T-helper 1 cell treated with Interleukin-12 subunit alpha and Interleukin-12 subunit beta and Interleukin-4 antibody, amounts not matched to agents 30 μg/mL and 1 μg/mL, for 36 hours (primary cell): ENCODE data around the gene SERINC5.
"Not testable (repeated sequence)": the region's sequence is repeated elsewhere in the genome, so short reads cannot be mapped to it uniquely, and the experiment has no call there.

Experiments
- H3K27ac Mint-ChIP-seq: one replicate; pipeline ENCODE4 v1.8.0; 2021; ENCODE audit warnings: mild to moderate bottlenecking, mixed read lengths
- H3K27me3 Mint-ChIP-seq: one replicate; pipeline ENCODE4 v1.8.0; 2021; ENCODE audit warnings: low read depth, mixed read lengths
- H3K36me3 Mint-ChIP-seq: one replicate; pipeline ENCODE4 v1.8.0; 2021; ENCODE audit warnings: low read depth, mixed read lengths
- H3K4me1 Mint-ChIP-seq: one replicate; pipeline ENCODE4 v1.8.0; 2021; ENCODE audit warnings: low read depth, mixed read lengths
- H3K4me3 Mint-ChIP-seq: one replicate; pipeline ENCODE4 v1.8.0; 2021; ENCODE audit warnings: mild to moderate bottlenecking, moderate library complexity, mixed read lengths
- H3K9me3 Mint-ChIP-seq: one replicate; pipeline ENCODE4 v1.8.0; 2021; ENCODE audit warnings: mixed read lengths

The SERINC5 gene

GRCh38 chr5:80208381-80208780 lies 47.5 kb downstream of the SERINC5 start:
- H3K36me3 Mint-ChIP-seq: peaks cover 23% of the 10 kb centered on the region
- H3K4me1 Mint-ChIP-seq: peaks cover 46% of the 10 kb centered on the region
- H3K4me3 Mint-ChIP-seq: no peak overlapping the region
- no peaks in the 10 kb centered on the region for H3K9me3 Mint-ChIP-seq
- no peak overlapping the region for H3K27ac Mint-ChIP-seq
- no peaks in the 10 kb centered on the region for H3K27me3 Mint-ChIP-seq

- no peaks in the 10 kb centered on the region for H3K27me3 Mint-ChIP-seq
- no peak overlapping the region for H3K4me3 Mint-ChIP-seq
- H3K4me1 Mint-ChIP-seq: peaks cover 44% of the 10 kb centered on the region
- no peaks in the 10 kb centered on the region for H3K9me3 Mint-ChIP-seq
- H3K36me3 Mint-ChIP-seq: peaks cover 23% of the 10 kb centered on the region
- H3K27ac Mint-ChIP-seq: no peak overlapping the region
Observed at GRCh38 chr5:80207832-80208231, 48.0 kb downstream of the SERINC5 start.

GRCh38 chr5:80206282-80206681 lies 49.6 kb downstream of the SERINC5 start:
- Mint-ChIP-seq H3K27me3 (no peaks in the 10 kb centered on the region), H3K36me3 (peaks cover 35% of the 10 kb centered on the region), H3K4me1 (peaks cover 34% of the 10 kb centered on the region), H3K4me3 (no peak overlapping the region), H3K27ac (peak overlapping the region; percentile 21), H3K9me3 (no peaks in the 10 kb centered on the region)

GRCh38 chr5:80205846-80206245 lies 50.0 kb downstream of the SERINC5 start:
- Mint-ChIP-seq H3K36me3 (peaks cover 33% of the 10 kb centered on the region), H3K27me3 (no peaks in the 10 kb centered on the region), H3K27ac (no peak overlapping the region), H3K4me1 (peaks cover 31% of the 10 kb centered on the region), H3K4me3 (no peak overlapping the region), H3K9me3 (no peaks in the 10 kb centered on the region)

- Mint-ChIP-seq H3K9me3 (no peaks in the 10 kb centered on the region), H3K4me1 (peaks cover 23% of the 10 kb centered on the region), H3K27ac (no peak overlapping the region), H3K36me3 (peaks cover 27% of the 10 kb centered on the region), H3K27me3 (no peaks in the 10 kb centered on the region), H3K4me3 (no peak overlapping the region)
Observed at GRCh38 chr5:80204808-80205614, 50.8 kb downstream of the SERINC5 start.

- H3K4me3 Mint-ChIP-seq, H3K27me3 Mint-ChIP-seq: not testable (repeated sequence)
- peaks cover 30% of the 10 kb centered on the region for H3K4me1 Mint-ChIP-seq
Observed at GRCh38 chr5:80201763-80202162, 54.1 kb downstream of the SERINC5 start.

GRCh38 chr5:80198920-80199319 lies 56.9 kb downstream of the SERINC5 start:
- Mint-ChIP-seq H3K4me3 (no peak overlapping the region), H3K27me3 (no peaks in the 10 kb centered on the region), H3K36me3 (peaks cover 40% of the 10 kb centered on the region), H3K4me1 (peaks cover 27% of the 10 kb centered on the region), H3K9me3 (no peaks in the 10 kb centered on the region), H3K27ac (peak overlapping the region; percentile 22)

More at GRCh38 chr5:80201763-80202162, 54.1 kb downstream of the SERINC5 start:
- H3K27ac Mint-ChIP-seq, H3K9me3 Mint-ChIP-seq: not testable (repeated sequence)
- H3K36me3 Mint-ChIP-seq: peaks cover 40% of the 10 kb centered on the region

- Mint-ChIP-seq H3K36me3 (peaks cover 40% of the 10 kb centered on the region), H3K27me3 (no peaks in the 10 kb centered on the region), H3K4me1 (peaks cover 32% of the 10 kb centered on the region), H3K27ac (no peak overlapping the region), H3K4me3 (no peak overlapping the region), H3K9me3 (no peaks in the 10 kb centered on the region)
Observed at GRCh38 chr5:80198399-80198798, 57.4 kb downstream of the SERINC5 start.

GRCh38 chr5:80195837-80196400 lies 59.9 kb downstream of the SERINC5 start:
- peak overlapping the region; percentile 3 for H3K4me3 Mint-ChIP-seq
- no peaks in the 10 kb centered on the region for H3K27me3 Mint-ChIP-seq
- peaks cover 27% of the 10 kb centered on the region for H3K36me3 Mint-ChIP-seq
- peaks cover 54% of the 10 kb centered on the region for H3K4me1 Mint-ChIP-seq
- H3K9me3 Mint-ChIP-seq: no peaks in the 10 kb centered on the region
- H3K27ac Mint-ChIP-seq: peak overlapping the region; percentile 62

- H3K4me3 Mint-ChIP-seq: peak overlapping the region; percentile 38
- H3K36me3 Mint-ChIP-seq: peaks cover 27% of the 10 kb centered on the region
- peak overlapping the region; percentile 92 for H3K27ac Mint-ChIP-seq
- no peaks in the 10 kb centered on the region for H3K9me3 Mint-ChIP-seq
- peaks cover 67% of the 10 kb centered on the region for H3K4me1 Mint-ChIP-seq
- H3K27me3 Mint-ChIP-seq: no peaks in the 10 kb centered on the region
Observed at GRCh38 chr5:80194468-80194867, 61.4 kb downstream of the SERINC5 start.

- Mint-ChIP-seq H3K4me1 (peaks cover 66% of the 10 kb centered on the region), H3K36me3 (peaks cover 21% of the 10 kb centered on the region), H3K4me3 (peak overlapping the region; percentile 38), H3K9me3 (no peaks in the 10 kb centered on the region), H3K27me3 (no peaks in the 10 kb centered on the region), H3K27ac (peak overlapping the region; percentile 92)
Observed at GRCh38 chr5:80193401-80193800, 62.4 kb downstream of the SERINC5 start.

- peak overlapping the region; percentile 92 for H3K27ac Mint-ChIP-seq
- H3K4me3 Mint-ChIP-seq: peak overlapping the region; percentile 73
- peaks cover 17% of the 10 kb centered on the region for H3K36me3 Mint-ChIP-seq
- peaks cover 70% of the 10 kb centered on the region for H3K4me1 Mint-ChIP-seq
- H3K27me3 Mint-ChIP-seq: no peaks in the 10 kb centered on the region
- H3K9me3 Mint-ChIP-seq: no peaks in the 10 kb centered on the region
Observed at GRCh38 chr5:80192507-80193241, 63.2 kb downstream of the SERINC5 start.

- peaks cover 72% of the 10 kb centered on the region for H3K4me1 Mint-ChIP-seq
- H3K4me3 Mint-ChIP-seq: peak overlapping the region; percentile 73
- no peaks in the 10 kb centered on the region for H3K27me3 Mint-ChIP-seq
- no peaks in the 10 kb centered on the region for H3K9me3 Mint-ChIP-seq
- H3K27ac Mint-ChIP-seq: peak overlapping the region; percentile 92
- H3K36me3 Mint-ChIP-seq: peaks cover 13% of the 10 kb centered on the region
Observed at GRCh38 chr5:80191991-80192398, 63.9 kb downstream of the SERINC5 start.

- Mint-ChIP-seq H3K36me3 (peaks cover 13% of the 10 kb centered on the region), H3K27ac (peak overlapping the region; percentile 92), H3K4me3 (peak overlapping the region; percentile 73), H3K4me1 (peaks cover 76% of the 10 kb centered on the region), H3K27me3 (no peaks in the 10 kb centered on the region), H3K9me3 (no peaks in the 10 kb centered on the region)
Observed at GRCh38 chr5:80191397-80191796, 64.5 kb downstream of the SERINC5 start.
